Measurements from ENCODE around the gene CRLF2.

GRCh38 chrX:1153940-1154339, 58.5 kb downstream of the CRLF2 start:
- TF ChIP-seq CTCF (IDR thresholded peaks at IDR 0.05) (no peak), POLR2AphosphoS5 (IDR thresholded peaks at IDR 0.05) (no peak), EP300 (IDR thresholded peaks at IDR 0.05) (no peak)
